NCI-H460 (cell line): Measurements from ENCODE around the gene LBR. TPM values are rescaled to one million over a fixed set of nuclear protein-coding genes. Genes with fewer than 3 reads are reported as not detected.

Experiments used
- DNase-seq: peaks from one replicate; pipeline ENCODE4 v3.0.0-alpha.2; 2016; ENCODE audit warnings: low read depth; ENCODE audit errors: extremely low read depth
- total RNA-seq: library from RNA; depleted of rRNA; stranded (reverse); fragments of >200 nt; shearing (Covaris generic); gene quantifications from 2 replicates; pipeline ENCODE4 v1.2.3, GENCODE V29; 2014

The LBR gene
- total RNA-seq, 1 experiment from 2014 or later, result 87.0 TPM

GRCh38 chr1:225446981-225447615, 19.3 kb upstream of the LBR start:
- no peak for DNase-seq

GRCh38 chr1:225446595-225446960, 18.7 kb upstream of the LBR start:
- DNase-seq, result no peak

- DNase-seq, result no peak
Measured at GRCh38 chr1:225445639-225446594, 18.1 kb upstream of the LBR start.

GRCh38 chr1:225442123-225442505, 14.3 kb upstream of the LBR start:
- no peak for DNase-seq

- no peak for DNase-seq
Measured at GRCh38 chr1:225441314-225442122, 13.7 kb upstream of the LBR start.

- DNase-seq, result no peak
Measured at GRCh38 chr1:225440380-225441221, 12.8 kb upstream of the LBR start.

- peak; percentile 39 for DNase-seq
Measured at GRCh38 chr1:225437710-225438437, 10.0 kb upstream of the LBR start.

GRCh38 chr1:225435957-225436392, 8.1 kb upstream of the LBR start:
- DNase-seq, result no peak

GRCh38 chr1:225435487-225435886, 7.6 kb upstream of the LBR start:
- DNase-seq, result no peak

- no peak for DNase-seq
Measured at GRCh38 chr1:225435076-225435475, 7.2 kb upstream of the LBR start.

- DNase-seq, result no peak
Measured at GRCh38 chr1:225434046-225434445, 6.2 kb upstream of the LBR start.

- no peak for DNase-seq
Measured at GRCh38 chr1:225431081-225431863, 3.4 kb upstream of the LBR start.

GRCh38 chr1:225430301-225430700, 2.5 kb upstream of the LBR start:
- no peak for DNase-seq

GRCh38 chr1:225428881-225429455, 1.1 kb upstream of the LBR start:
- DNase-seq, result no peak

GRCh38 chr1:225428068-225428880, 436 bp upstream of the LBR start:
- DNase-seq, result peak; percentile 95

GRCh38 chr1:225426395-225427234, 1.2 kb downstream of the LBR start:
- DNase-seq, result no peak
